Activated CD4-positive, alpha-beta T cell treated with anti-CD3 and anti-CD28 coated beads, Interleukin-2, amount 50 U/mL, for 1 hour (primary cell): ENCODE results near the gene WSCD2.

ENCODE experiments used
- DNase-seq: peaks from one replicate; pipeline ENCODE4 v3.0.0-alpha.2; 2020

WSCD2 gene

DNA sequence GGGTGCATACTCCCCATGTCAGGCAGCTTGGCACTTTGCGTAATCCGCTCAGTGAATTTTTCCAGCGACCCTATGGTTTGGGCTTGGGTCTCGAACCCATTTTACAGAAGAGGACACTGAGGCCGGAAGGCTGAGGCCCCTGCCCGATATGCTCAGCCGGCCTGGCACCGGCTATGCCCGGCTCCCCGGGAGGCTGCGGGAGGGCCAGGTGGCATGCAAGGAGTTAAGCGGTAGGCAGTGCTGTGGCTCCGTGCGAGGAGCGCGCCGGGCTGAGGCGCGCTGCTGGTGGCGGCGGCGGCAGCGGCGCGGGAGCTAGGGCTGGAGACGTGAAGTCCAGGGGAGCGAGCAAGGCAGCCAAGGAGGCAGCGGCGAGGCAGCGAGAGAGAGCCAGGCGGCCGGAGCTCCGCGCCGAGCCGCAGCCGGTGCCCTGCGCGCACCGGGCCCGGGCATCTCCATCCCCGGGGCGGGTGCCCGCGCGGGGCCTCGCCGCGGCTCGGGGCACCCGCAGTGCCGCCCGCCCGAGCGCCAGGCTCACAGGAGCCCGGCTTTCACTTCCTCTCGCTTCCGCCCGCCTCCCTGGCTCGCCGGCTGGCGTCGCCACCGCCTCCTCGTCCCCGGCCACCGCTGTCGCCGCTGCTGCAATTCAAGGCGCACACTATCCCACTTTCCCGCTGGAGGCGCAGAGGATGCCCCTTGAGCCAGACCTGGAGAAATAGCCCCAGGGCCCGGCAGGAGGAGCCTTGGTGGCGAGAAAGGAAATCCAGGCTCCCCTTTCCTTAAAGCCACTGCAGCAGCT lies at the start of gene WSCD2:
Gene WSCD2, plus strand, starts transcription at position 272 of the 796 bp plus-strand sequence. CDS start 66,545 bp downstream, outside the sequence.
- no peak for DNase-seq

- DNase-seq: no peak
Observed at GRCh38 chr12:108079721-108080120, 49.4 kb upstream of the WSCD2 start.

DNA sequence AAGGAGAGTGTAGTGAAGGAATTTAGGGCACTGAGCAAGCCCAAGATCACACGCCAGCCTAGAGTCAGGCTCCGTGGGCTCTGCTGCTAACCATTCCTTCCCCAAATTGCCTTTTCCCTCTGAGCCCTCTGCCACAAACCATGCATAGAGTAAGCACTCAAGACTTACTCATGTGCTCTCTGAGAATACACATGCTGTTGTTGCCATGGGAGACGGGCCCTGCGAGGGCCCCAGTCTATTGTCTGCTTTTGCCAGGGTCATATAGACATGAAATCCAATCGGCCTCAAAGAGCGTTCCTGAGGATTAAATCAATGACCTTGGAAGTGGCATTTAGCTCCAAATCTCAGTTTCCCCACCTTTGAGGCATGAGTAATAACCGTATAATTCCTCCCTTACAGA lies 48.7 kb upstream of the WSCD2 start:
- DNase-seq: no peak

GRCh38 chr12:108082485-108082884 lies 46.6 kb upstream of the WSCD2 start:
- no peak for DNase-seq

- DNase-seq: no peak
Observed at GRCh38 chr12:108087900-108088299, 41.2 kb upstream of the WSCD2 start.

GRCh38 chr12:108090107-108090899 lies 38.8 kb upstream of the WSCD2 start:
- no peak for DNase-seq

GRCh38 chr12:108090932-108091678 lies 38.0 kb upstream of the WSCD2 start:
- DNase-seq: no peak

GRCh38 chr12:108091679-108092051 lies 37.4 kb upstream of the WSCD2 start:
- no peak for DNase-seq

GRCh38 chr12:108093209-108093608 lies 35.9 kb upstream of the WSCD2 start:
- DNase-seq: no peak

DNA sequence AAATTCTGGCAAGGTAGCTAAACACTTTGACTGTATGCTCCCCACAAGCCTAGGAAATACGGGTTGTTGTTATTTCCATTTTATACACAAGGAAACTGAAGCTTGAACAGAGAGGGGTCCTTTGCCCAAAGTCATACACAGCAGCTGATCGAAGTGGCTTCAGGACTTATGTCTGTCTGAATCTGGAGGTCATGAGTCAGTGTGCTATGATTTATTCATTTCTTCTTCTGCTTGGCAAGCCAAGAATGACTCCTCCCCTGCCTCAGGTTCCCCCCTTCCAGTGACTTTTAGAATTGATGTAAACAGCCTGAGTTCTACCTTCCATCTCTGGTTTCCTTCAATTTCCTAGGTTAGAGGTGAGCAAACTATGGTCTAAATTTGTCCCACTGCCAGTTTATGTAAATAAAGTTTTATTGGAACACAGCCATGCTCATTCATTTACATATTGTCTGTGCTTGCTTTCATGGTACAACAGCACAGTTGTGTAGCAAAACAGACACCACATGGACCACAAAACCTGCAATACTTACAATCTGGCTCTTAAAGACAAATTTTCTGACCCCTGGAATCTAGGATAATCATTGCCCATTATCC lies 34.9 kb upstream of the WSCD2 start:
- DNase-seq: no peak

GRCh38 chr12:108097160-108097911 lies 31.8 kb upstream of the WSCD2 start:
- no peak for DNase-seq

DNA sequence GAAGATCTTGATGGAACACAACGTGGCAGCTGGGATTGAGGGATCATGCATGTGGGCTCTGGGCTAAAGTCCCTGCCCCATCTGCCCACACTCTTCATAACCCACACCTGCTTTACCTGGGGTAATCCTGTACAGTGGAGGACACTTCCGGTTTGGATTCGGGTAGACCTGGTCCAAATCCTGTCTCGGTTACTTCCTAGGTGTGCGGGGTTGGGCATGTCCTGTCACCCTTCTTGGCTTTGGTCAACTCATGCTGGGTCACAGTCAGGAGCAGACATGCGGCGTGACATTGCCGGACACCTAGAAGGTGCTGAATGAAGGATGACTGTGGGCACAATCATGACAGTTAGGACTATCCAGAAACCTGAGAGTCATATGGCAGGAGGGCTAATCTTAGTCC lies 30.7 kb upstream of the WSCD2 start:
- DNase-seq: no peak

DNA sequence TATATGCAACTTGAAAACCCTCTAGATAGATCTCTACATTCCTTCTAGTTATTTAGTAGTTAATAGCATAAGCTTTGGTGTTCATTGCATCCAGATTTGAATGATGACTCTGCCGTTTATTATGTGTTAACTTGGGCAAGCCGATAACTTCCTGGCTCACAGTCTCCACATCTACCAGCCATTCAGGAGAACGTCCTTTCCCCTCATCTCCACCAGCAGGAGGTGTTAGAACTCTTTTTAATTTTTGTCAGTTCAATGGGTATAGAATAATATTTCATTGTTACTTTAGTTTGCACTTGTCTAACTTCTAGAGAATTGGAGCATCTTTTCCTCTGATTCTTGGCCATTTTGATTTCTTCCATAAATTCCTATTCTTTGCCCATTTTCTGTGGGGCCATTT lies 30.0 kb upstream of the WSCD2 start:
- no peak for DNase-seq

GRCh38 chr12:108099778-108100489 lies 29.2 kb upstream of the WSCD2 start:
- DNase-seq: no peak

DNA sequence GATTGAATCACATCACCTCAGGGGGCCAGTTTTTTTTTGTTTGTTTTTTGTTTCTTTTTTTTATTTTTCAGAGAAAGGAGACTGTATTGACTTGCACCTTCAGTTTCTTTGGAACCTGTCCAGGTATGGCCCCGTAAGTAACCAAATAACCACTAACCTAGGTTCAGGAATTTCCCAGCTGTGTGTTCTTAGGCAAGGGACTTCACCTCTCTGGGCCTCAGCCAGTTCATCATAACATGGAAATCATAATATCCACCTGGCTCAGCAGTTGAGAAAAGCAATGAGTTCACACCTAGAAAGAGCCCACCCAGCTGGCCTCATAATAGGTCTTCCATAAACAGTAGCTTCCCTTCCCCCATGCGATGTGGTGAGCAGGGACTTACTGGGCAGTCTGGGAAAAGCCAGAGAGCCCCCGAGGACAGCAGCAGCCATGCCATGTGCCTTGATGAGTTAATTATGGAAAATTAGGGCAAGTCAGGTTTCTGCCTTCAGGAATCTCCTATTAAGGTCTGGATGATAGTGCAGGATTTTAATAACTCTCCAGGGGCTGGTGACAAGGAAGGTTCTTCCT lies 27.4 kb upstream of the WSCD2 start:
- no peak for DNase-seq

DNA sequence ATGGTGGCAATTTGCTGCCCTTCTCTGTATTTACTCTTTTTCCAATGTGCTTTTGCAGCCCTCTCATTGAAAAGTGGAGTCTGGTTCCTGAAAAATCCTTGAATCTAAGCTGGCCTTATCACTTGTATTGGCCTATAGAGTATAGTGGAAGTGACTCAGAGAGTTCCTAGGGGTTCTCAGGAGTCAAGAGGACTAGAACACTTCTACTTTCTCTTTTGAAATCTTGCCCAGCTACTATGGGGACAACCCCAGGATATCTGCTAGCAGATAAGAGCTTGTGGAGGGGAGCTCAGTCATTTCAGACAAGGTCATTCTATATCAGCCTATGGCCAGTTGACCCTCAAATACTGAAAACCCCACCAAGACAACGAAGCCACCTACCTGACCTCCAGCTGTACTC lies 26.7 kb upstream of the WSCD2 start:
- no peak for DNase-seq

GRCh38 chr12:108103087-108103486 lies 26.0 kb upstream of the WSCD2 start:
- DNase-seq: no peak

DNA sequence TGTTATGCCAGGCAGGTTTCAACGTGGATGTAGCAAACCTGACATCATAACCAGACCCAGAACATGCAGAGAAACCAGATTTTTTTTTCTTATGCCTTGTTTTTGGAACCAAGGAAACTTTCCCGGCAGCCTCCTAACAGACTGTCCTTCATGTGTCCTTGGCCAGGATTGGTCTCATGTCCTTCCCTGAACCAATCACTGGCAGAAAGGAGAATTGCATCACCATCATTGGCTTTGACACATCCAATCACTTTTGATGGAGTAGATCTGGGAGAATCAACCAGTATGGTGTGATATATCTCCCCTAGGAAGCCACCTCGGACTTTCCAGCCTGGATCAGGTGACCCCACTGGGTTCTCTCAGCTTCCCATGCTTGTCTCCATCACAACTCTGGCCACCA lies 25.6 kb upstream of the WSCD2 start:
- no peak for DNase-seq

GRCh38 chr12:108104657-108105056 lies 24.4 kb upstream of the WSCD2 start:
- no peak for DNase-seq

GRCh38 chr12:108106599-108106998 lies 22.5 kb upstream of the WSCD2 start:
- no peak for DNase-seq

DNA sequence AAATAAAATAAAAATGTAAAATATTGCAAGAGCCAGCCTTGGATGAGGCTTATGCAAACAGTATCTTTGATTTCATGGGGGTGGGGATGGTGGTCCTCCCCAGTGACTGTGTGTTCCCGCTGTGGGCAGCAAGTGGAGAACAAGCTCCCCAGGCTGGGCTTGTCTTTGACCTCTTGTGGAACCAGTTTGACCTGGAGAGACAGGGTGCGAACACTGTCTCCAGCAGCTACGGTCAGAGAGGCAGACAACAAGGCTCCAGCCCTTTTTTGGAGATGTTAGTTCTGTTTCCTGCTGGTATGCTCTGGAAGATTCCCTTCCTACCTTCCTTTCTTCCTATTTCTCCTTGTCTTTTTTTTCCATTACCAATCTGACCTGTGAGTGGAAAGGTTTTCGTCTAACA lies 21.8 kb upstream of the WSCD2 start:
- no peak for DNase-seq
